GM10266 (cell line): ENCODE measurements around the gene NEK9.
"Not testable (repeated sequence)": the region's sequence is repeated elsewhere in the genome, so short reads cannot be mapped to it uniquely, and the experiment has no call there.

Experiments used
- DNase-seq: peaks from one replicate; pipeline ENCODE4 v3.0.0; 2012; ENCODE audit errors: extremely low spot score
- TF ChIP-seq, protein P1 (sequence below): IDR thresholded peaks from 2 replicates; pipeline ENCODE4 v1.5.1; 2012; ENCODE audit warnings: mild to moderate bottlenecking, low read depth; ENCODE audit not compliant: control insufficient read depth, insufficient read depth; ENCODE audit errors: missing control alignments

The NEK9 gene

GRCh38 chr14:75155169-75155568 lies 28.3 kb upstream of the NEK9 start:
- TF ChIP-seq, protein P1, sequence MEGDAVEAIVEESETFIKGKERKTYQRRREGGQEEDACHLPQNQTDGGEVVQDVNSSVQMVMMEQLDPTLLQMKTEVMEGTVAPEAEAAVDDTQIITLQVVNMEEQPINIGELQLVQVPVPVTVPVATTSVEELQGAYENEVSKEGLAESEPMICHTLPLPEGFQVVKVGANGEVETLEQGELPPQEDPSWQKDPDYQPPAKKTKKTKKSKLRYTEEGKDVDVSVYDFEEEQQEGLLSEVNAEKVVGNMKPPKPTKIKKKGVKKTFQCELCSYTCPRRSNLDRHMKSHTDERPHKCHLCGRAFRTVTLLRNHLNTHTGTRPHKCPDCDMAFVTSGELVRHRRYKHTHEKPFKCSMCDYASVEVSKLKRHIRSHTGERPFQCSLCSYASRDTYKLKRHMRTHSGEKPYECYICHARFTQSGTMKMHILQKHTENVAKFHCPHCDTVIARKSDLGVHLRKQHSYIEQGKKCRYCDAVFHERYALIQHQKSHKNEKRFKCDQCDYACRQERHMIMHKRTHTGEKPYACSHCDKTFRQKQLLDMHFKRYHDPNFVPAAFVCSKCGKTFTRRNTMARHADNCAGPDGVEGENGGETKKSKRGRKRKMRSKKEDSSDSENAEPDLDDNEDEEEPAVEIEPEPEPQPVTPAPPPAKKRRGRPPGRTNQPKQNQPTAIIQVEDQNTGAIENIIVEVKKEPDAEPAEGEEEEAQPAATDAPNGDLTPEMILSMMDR, result no peak
- DNase-seq, result no peak

DNA sequence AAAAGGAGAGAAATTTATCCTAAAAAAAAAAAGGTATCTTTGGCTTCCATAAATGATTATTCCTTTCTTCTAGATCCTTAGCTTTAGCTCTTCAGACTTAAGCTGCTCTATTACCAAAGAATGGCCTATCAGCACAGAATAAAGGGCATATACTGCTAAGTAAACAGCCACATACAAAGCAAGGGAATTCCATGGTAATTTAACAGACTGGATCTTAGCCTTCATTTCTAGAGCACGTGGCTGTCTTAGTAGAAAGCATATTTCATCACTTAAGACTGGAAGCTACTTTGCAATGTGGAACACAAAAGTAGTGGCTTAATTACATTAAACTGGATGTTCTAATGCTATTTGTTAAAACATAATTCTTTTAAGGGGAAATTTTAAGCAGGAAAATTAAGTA lies 26.4 kb upstream of the NEK9 start:
- TF ChIP-seq, protein P1, result no peak

GRCh38 chr14:75151851-75152250 lies 25.0 kb upstream of the NEK9 start:
- DNase-seq, result no peak
- TF ChIP-seq, protein P1, result no peak

More for the DNA sequence above, 26.4 kb upstream of the NEK9 start:
- DNase-seq, result no peak

DNA sequence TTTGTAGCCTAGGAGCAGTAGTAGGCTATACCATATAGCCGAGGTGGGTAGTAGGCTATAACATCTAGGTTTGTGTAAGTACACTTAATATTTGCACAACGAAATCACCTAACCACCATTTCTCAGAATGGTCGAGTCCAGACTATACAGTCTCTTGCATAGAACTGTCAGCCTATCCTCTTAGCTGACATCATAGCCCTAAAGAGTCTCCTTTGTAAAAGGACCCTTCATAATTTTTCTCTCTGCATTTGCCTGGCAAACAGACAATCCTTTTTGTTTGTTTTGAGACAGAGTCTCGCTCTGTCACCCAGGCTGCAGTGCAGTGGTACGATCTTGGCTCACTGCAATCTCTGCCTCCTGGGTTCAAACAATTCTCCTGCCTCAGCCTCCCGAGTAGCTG lies 23.8 kb upstream of the NEK9 start:
- not testable (repeated sequence) for DNase-seq

DNA sequence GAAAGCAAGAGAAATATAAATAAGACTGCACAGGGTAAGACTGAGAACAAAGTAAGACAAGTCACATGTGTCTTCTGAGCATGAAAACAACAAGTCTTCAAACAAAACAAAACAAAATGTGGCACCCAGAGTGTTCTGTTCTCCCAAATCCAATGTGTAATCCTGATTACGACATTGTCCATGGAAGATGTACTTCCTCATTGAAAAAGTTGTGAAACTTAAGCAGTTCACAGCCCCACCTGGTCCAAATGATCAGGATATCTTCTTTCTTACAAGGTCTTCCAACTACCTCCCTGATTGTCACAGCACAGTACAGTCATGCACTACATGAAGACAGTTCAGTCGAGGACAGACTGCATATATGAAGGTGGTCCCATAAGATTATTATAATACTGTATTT lies 23.3 kb upstream of the NEK9 start:
- TF ChIP-seq, protein P1, result no peak
- no peak for DNase-seq

GRCh38 chr14:75147423-75148071 lies 20.7 kb upstream of the NEK9 start:
- no peak for DNase-seq
- TF ChIP-seq, protein P1, result no peak

- no peak for DNase-seq
- TF ChIP-seq, protein P1, result no peak
Observed at GRCh38 chr14:75144944-75145343, 18.1 kb upstream of the NEK9 start.
